ENCODE data around the gene DYRK1A. TPM values are rescaled to one million over a fixed set of nuclear protein-coding genes. Genes with fewer than 3 reads are reported as not detected.
"Not testable (repeated sequence)": the region's sequence is repeated elsewhere in the genome, so short reads cannot be mapped to it uniquely, and the experiment has no call there.

DYRK1A gene
- total RNA-seq, result 21.6 TPM

- DNase-seq (ENCODE audit: low spot score) (peak; percentile 99), ATAC-seq (peak; percentile 85)
Observed at GRCh38 chr21:37366482-37367316, at the start of gene DYRK1A. DYRK1A (plus strand) TSS chr21:37366773; CDS start chr21:37420375, 53,602 bp downstream.

- ATAC-seq (no peak), DNase-seq (ENCODE audit: low spot score) (no peak)
Observed at GRCh38 chr21:37319551-37319950, 47.0 kb upstream of the DYRK1A start.

GRCh38 chr21:37322084-37322483, 44.5 kb upstream of the DYRK1A start:
- no peak for DNase-seq (ENCODE audit: low spot score)
- no peak for ATAC-seq

- ATAC-seq, result no peak
- no peak for DNase-seq (ENCODE audit: low spot score)
Observed at GRCh38 chr21:37324558-37324957, 42.0 kb upstream of the DYRK1A start.

- not testable (repeated sequence) for ATAC-seq; DNase-seq (ENCODE audit: low spot score)
Observed at GRCh38 chr21:37328147-37328546, 38.4 kb upstream of the DYRK1A start.

GRCh38 chr21:37331411-37331810, 35.2 kb upstream of the DYRK1A start:
- DNase-seq (ENCODE audit: low spot score) (no peak), ATAC-seq (no peak)

- DNase-seq (ENCODE audit: low spot score) (no peak), ATAC-seq (no peak)
Observed at GRCh38 chr21:37335053-37335452, 31.5 kb upstream of the DYRK1A start.

GRCh38 chr21:37337179-37337578, 29.4 kb upstream of the DYRK1A start:
- ATAC-seq (no peak), DNase-seq (ENCODE audit: low spot score) (no peak)

GRCh38 chr21:37337831-37338230, 28.7 kb upstream of the DYRK1A start:
- DNase-seq (ENCODE audit: low spot score), result no peak
- no peak for ATAC-seq

GRCh38 chr21:37338671-37339551, 27.7 kb upstream of the DYRK1A start:
- peak; percentile 38 for ATAC-seq
- DNase-seq (ENCODE audit: low spot score), result no peak

GRCh38 chr21:37339552-37339939, 27.0 kb upstream of the DYRK1A start:
- no peak for ATAC-seq
- DNase-seq (ENCODE audit: low spot score), result no peak

- DNase-seq (ENCODE audit: low spot score) (no peak), ATAC-seq (no peak)
Observed at GRCh38 chr21:37341254-37341960, 25.2 kb upstream of the DYRK1A start.

GRCh38 chr21:37342046-37342632, 24.4 kb upstream of the DYRK1A start:
- ATAC-seq (no peak), DNase-seq (ENCODE audit: low spot score) (no peak)

GRCh38 chr21:37346841-37347430, 19.6 kb upstream of the DYRK1A start:
- DNase-seq (ENCODE audit: low spot score), result no peak
- ATAC-seq, result no peak

GRCh38 chr21:37348664-37349063, 17.9 kb upstream of the DYRK1A start:
- ATAC-seq, result no peak
- no peak for DNase-seq (ENCODE audit: low spot score)

GRCh38 chr21:37350472-37350871, 16.1 kb upstream of the DYRK1A start:
- ATAC-seq, result no peak
- no peak for DNase-seq (ENCODE audit: low spot score)

- DNase-seq (ENCODE audit: low spot score), result no peak
- ATAC-seq, result no peak
Observed at GRCh38 chr21:37356706-37357105, 9.9 kb upstream of the DYRK1A start.

- ATAC-seq, result no peak
- no peak for DNase-seq (ENCODE audit: low spot score)
Observed at GRCh38 chr21:37357691-37358090, 8.9 kb upstream of the DYRK1A start.

GRCh38 chr21:37358397-37358796, 8.2 kb upstream of the DYRK1A start:
- DNase-seq (ENCODE audit: low spot score), result no peak
- peak; percentile 37 for ATAC-seq

- ATAC-seq (no peak), DNase-seq (ENCODE audit: low spot score) (no peak)
Observed at GRCh38 chr21:37363936-37364335, 2.6 kb upstream of the DYRK1A start.

All from left lobe of liver (tissue), 2 donors.